K562 (cell line): ENCODE results near the gene LMAN1L. TPM values are rescaled to one million over a fixed set of nuclear protein-coding genes. Genes with fewer than 3 reads are reported as not detected.

Experiments used
- CLOCK ChIP-seq: fragments of 250-450 bp; sonication (Bioruptor Pico); IDR thresholded peaks from 2 replicates; pipeline ENCODE4 v1.4.0; 2020; ENCODE audit warnings: mild to moderate bottlenecking, moderate library complexity, borderline replicate concordance
- CREB1 ChIP-seq, 2 experiments: sonication (generic) in 1 of 2; formaldehyde crosslinking in 1 of 2; IDR thresholded peaks; 2 replicates each; pipeline versions ENCODE4 v1.6.1 to v1.8.0; 2012 to 2022; ENCODE audit warnings: inconsistent platforms in 1 of 2, mild to moderate bottlenecking in 1 of 2, missing genetic modification reagents in 1 of 2, moderate library complexity in 1 of 2
- ESRRA ChIP-seq: fragments of 450-650 bp; IDR thresholded peaks from 2 replicates; pipeline ENCODE4 v1.6.1; 2014; ENCODE audit warnings: low read depth, mild to moderate bottlenecking, moderate library complexity, borderline replicate concordance
- GTF2E2 ChIP-seq: fragments of 200-800 bp; sonication (Bioruptor generic); IDR thresholded peaks from 2 replicates; pipeline ENCODE4 v1.6.1; 2016; ENCODE audit warnings: missing genetic modification characterization, missing compliant biosample characterization
- MYC ChIP-seq, 2 experiments: fragments of 250-450 bp in 1 of 2; sonication (Bioruptor Pico) in 1 of 2; IDR thresholded peaks; 2 replicates each; pipeline versions ENCODE4 v1.5.1 to v1.6.1; 2012 to 2021; ENCODE audit warnings: low read depth in 2 of 2, borderline replicate concordance in 1 of 2, improper control_type of control experiment in 1 of 2, low read length in 1 of 2, mild to moderate bottlenecking in 1 of 2, moderate library complexity in 1 of 2
- NCOA6 ChIP-seq: fragments of 450-650 bp; IDR thresholded peaks from 2 replicates; pipeline ENCODE4 v1.6.1; 2017; ENCODE audit warnings: mild to moderate bottlenecking
- NEUROD1 ChIP-seq: fragments of 150-350 bp; IDR thresholded peaks from 2 replicates; pipeline ENCODE4 v1.6.1; 2014; ENCODE audit warnings: borderline replicate concordance, low read length, low read depth; ENCODE audit not compliant: partially characterized antibody
- RB1 ChIP-seq: fragments of 450-650 bp; IDR thresholded peaks from 2 replicates; pipeline ENCODE4 v1.6.1; 2017; ENCODE audit warnings: low read depth, mild to moderate bottlenecking
- RCOR1 ChIP-seq, 2 experiments: IDR thresholded peaks; 2 replicates each; pipeline ENCODE4 v1.6.1; 2012; ENCODE audit warnings: low read depth in 2 of 2, low read length in 2 of 2, borderline replicate concordance in 1 of 2, improper control_type of control experiment in 1 of 2
- SMAD4 ChIP-seq: fragments of 250-450 bp; sonication (Bioruptor Pico); conservative IDR thresholded peaks from 2 replicates; pipeline ENCODE4 v1.8.0; 2021; ENCODE audit warnings: inconsistent platforms, mild to moderate bottlenecking, moderate library complexity
- SREBF1 ChIP-seq: fragments of 150-350 bp; IDR thresholded peaks from 2 replicates; pipeline ENCODE4 v1.6.1; 2014; ENCODE audit warnings: antibody characterized with exemption, low read depth, low read length, borderline replicate concordance
- STAG1 ChIP-seq: sonication (generic); formaldehyde crosslinking; IDR thresholded peaks from 2 replicates; pipeline ENCODE4 v1.5.0; 2020; ENCODE audit warnings: missing genetic modification reagents, borderline replicate concordance
- STAT5B ChIP-seq: fragments of 250-450 bp; sonication (Bioruptor Pico); IDR thresholded peaks from 2 replicates; pipeline ENCODE4 v1.8.0; 2021; ENCODE audit warnings: mild to moderate bottlenecking, inconsistent platforms
- THAP12 ChIP-seq: fragments of 250-450 bp; sonication (Bioruptor Pico); IDR thresholded peaks from 2 replicates; pipeline ENCODE4 v1.9.0; 2021; ENCODE audit warnings: mild to moderate bottlenecking, inconsistent platforms
- ZC3H4 ChIP-seq: sonication (generic); formaldehyde crosslinking; IDR thresholded peaks from 2 replicates; pipeline ENCODE4 v1.9.0; 2021; ENCODE audit warnings: missing genetic modification reagents, borderline replicate concordance
- ZNF280A ChIP-seq: fragments of 450-650 bp; IDR thresholded peaks from 2 replicates; pipeline ENCODE4 v1.6.1; 2018; ENCODE audit warnings: mild to moderate bottlenecking, low read depth; ENCODE audit not compliant: partially characterized antibody
- polyA plus RNA-seq, 8 experiments: library from polyadenylated mRNA; depleted of rRNA in 4 of 8; stranded (reverse) in 5 of 8; unstranded in 3 of 8; fragments of >200 nt; fragmentation: Nextera tagmentation in 2 of 8; fragmentation: Illumina TruSeq in 1 of 8; extraction: Ambion mirVana in 2 of 8; extraction: Trizol in 1 of 8; gene quantifications; 2 replicates each; pipeline versions ENCODE4 v1.2.1 to v1.2.3, GENCODE V29; 2011 to 2014; ENCODE audit warnings: inconsistent platforms in 1 of 8, missing spikeins in 1 of 8
- total RNA-seq, 7 experiments: library from RNA; depleted of rRNA in 6 of 7; stranded (reverse); fragments of >200 nt in 6 of 7; fragmentation: Illumina TruSeq in 2 of 7; extraction: Trizol in 2 of 7; gene quantifications; 2 replicates each; pipeline versions ENCODE4 v1.2.1 to v1.2.3, GENCODE V29; 2011 to 2021; ENCODE audit warnings: low replicate concordance in 1 of 7

Gene LMAN1L
- total and polyA plus RNA-seq, 9 of the 15 experiments (the other 6 are each of a cell fraction or from before 2014, with no cell fraction given), result not detected

- peak; percentile 40; the same call in 1 of the 2 replicates for TF ChIP-seq MYC (IDR thresholded peaks at IDR 0.05; ENCODE audit: low read depth, low read length)
- TF ChIP-seq MYC (CRISPR knock-in tag; IDR thresholded peaks at IDR 0.05; ENCODE audit: borderline replicate concordance, low read depth), result no peak
- TF ChIP-seq ESRRA, result peak; percentile 75
- no peak for TF ChIP-seq CLOCK (CRISPR knock-in tag)
- TF ChIP-seq RB1, result 0 out of 2 replicates have a peak, but pooled peaks have one; percentile 58
- TF ChIP-seq NCOA6, result no peak
- TF ChIP-seq CREB1 (IDR thresholded peaks at IDR 0.05), result no peak
- no peak for TF ChIP-seq CREB1 (CRISPR knock-in tag; IDR thresholded peaks at IDR 0.05)
- 0 out of 2 replicates have a peak, but pooled peaks have one; percentile 17 for TF ChIP-seq SMAD4 (CRISPR knock-in tag)
- TF ChIP-seq STAG1 (CRISPR knock-in tag), result peak; percentile 77; the same call in 1 of the 2 replicates
- TF ChIP-seq SREBF1, result no peak
- peak; percentile 54 for TF ChIP-seq NEUROD1
- TF ChIP-seq RCOR1 (IDR thresholded peaks at IDR 0.05; ENCODE audit: borderline replicate concordance in 1 of 2, low read depth in 2 of 2, low read length in 2 of 2), result 0 out of 4 replicates have a peak, but pooled peaks of 1 of the 2 experiments have one; percentile 35
- no peak for TF ChIP-seq STAT5B (CRISPR knock-in tag)
- TF ChIP-seq THAP12 (CRISPR knock-in tag), result no peak
- no peak for TF ChIP-seq ZNF280A
- TF ChIP-seq GTF2E2, result no peak
- TF ChIP-seq ZC3H4 (CRISPR knock-in tag), result no peak
Measured at GRCh38 chr15:74799856-74800558, 12.6 kb upstream of the LMAN1L start (continued).
